ENCODE measurements around the gene LAMA2.

- TF ChIP-seq, protein P1, sequence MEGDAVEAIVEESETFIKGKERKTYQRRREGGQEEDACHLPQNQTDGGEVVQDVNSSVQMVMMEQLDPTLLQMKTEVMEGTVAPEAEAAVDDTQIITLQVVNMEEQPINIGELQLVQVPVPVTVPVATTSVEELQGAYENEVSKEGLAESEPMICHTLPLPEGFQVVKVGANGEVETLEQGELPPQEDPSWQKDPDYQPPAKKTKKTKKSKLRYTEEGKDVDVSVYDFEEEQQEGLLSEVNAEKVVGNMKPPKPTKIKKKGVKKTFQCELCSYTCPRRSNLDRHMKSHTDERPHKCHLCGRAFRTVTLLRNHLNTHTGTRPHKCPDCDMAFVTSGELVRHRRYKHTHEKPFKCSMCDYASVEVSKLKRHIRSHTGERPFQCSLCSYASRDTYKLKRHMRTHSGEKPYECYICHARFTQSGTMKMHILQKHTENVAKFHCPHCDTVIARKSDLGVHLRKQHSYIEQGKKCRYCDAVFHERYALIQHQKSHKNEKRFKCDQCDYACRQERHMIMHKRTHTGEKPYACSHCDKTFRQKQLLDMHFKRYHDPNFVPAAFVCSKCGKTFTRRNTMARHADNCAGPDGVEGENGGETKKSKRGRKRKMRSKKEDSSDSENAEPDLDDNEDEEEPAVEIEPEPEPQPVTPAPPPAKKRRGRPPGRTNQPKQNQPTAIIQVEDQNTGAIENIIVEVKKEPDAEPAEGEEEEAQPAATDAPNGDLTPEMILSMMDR (conservative IDR thresholded peaks at IDR 0.05 in 1 of 2, IDR thresholded peaks at IDR 0.05 in 1 of 2; ENCODE audit: extremely low read depth in 1 of 2, insufficient read depth in 1 of 2, low read depth in 1 of 2, low read length in 2 of 2): no peak
- TF ChIP-seq EZH2 (IDR thresholded peaks at IDR 0.05; ENCODE audit: borderline replicate concordance, low read length): no peak
Observed at GRCh38 chr6:129136751-129137150, 253.8 kb downstream of the LAMA2 start.
